Lung (tissue), 12 donors: ENCODE results near the gene SPNS2. TPM values are rescaled to one million over a fixed set of nuclear protein-coding genes. Genes with fewer than 3 reads are reported as not detected.

Experiments used
- ATAC-seq: fragments of 200-7000 bp; cut with Tn5 transposase; one replicate; pipeline ENCODE4 v1.9.1; 2020; ENCODE audit warnings: moderate number of reproducible peaks; ENCODE audit not compliant: insufficient read depth, low FRiP score
- DNase-seq, 3 donors: peaks; one replicate each; pipeline ENCODE4 v3.0.0-alpha.2; 2013 to 2017
- H3K27ac ChIP-seq, 2 donors: one replicate each; pipeline ENCODE4 v1.5.1; 2013; ENCODE audit warnings: mild to moderate bottlenecking in 2 of 2, moderate library complexity in 2 of 2, control low read depth in 1 of 2, inconsistent platforms in 1 of 2, low read depth in 1 of 2, low read length in 1 of 2
- H3K27me3 ChIP-seq, 3 donors: one replicate each; pipeline ENCODE4 v1.5.1; 2013; ENCODE audit warnings: low read length in 2 of 3; ENCODE audit not compliant: control insufficient read depth in 3 of 3, insufficient read depth in 3 of 3
- H3K36me3 ChIP-seq, 4 donors: one replicate each; pipeline ENCODE4 v1.5.1; 2013; ENCODE audit warnings: low read length in 4 of 4, mild to moderate bottlenecking in 1 of 4, moderate library complexity in 1 of 4; ENCODE audit not compliant: control insufficient read depth in 4 of 4, insufficient read depth in 4 of 4
- H3K4me1 ChIP-seq, 5 donors: one replicate each; pipeline ENCODE4 v1.5.1; 2013; ENCODE audit warnings: low read length in 5 of 5, mild to moderate bottlenecking in 2 of 5, moderate library complexity in 1 of 5; ENCODE audit not compliant: control insufficient read depth in 5 of 5, insufficient read depth in 5 of 5
- H3K4me3 ChIP-seq: one replicate; pipeline ENCODE4 v1.5.1; 2013; ENCODE audit warnings: mild to moderate bottlenecking, control low read depth, moderate library complexity
- H3K9ac ChIP-seq, 2 donors: one replicate each; pipeline ENCODE4 v1.5.1; 2013; ENCODE audit warnings: low read length in 2 of 2, control low read depth in 1 of 2; ENCODE audit not compliant: insufficient read depth in 1 of 2
- H3K9me3 ChIP-seq, 4 donors: one replicate each; pipeline ENCODE4 v1.5.1; 2013; ENCODE audit warnings: low read length in 3 of 4, mild to moderate bottlenecking in 1 of 4, moderate library complexity in 1 of 4; ENCODE audit not compliant: control insufficient read depth in 4 of 4, insufficient read depth in 3 of 4
- CTCF ChIP-seq: IDR thresholded peaks from 2 replicates; pipeline ENCODE4 v1.5.1; 2012; ENCODE audit warnings: mild to moderate bottlenecking; ENCODE audit errors: control extremely low read depth, extremely low read depth
- WGBS, 2 donors: extraction: QIAGEN DNeasy Blood & Tissue Kit; methylation state at CpG; one replicate each; pipeline ENCODE4 v1.1.7; 2013; 5-methylcytosine and 5-hydroxymethylcytosine counted together
- polyA plus RNA-seq, 2 donors: library from polyadenylated mRNA; stranded (reverse); fragments of 200-250 nt; gene quantifications; one replicate each; pipeline ENCODE4 v1.2.1, GENCODE V29; 2013
- total RNA-seq, 2 donors: library from RNA; depleted of rRNA in 1 of 2; stranded (reverse); fragments of >200 nt in 1 of 2; gene quantifications; one replicate each; pipeline ENCODE4 v1.2.1, GENCODE V29; 2014 to 2021
- donor health status: control.
- donor health status: control.
- donor health status: Bipolar disorder and iron deficiency.
- donor health status: healthy.
- donor health status: DM: yes; HTN: yes; CAD: no.

Gene SPNS2
- total and polyA plus RNA-seq, 4 donors = 26.8 to 60.1 (median 42.5) TPM

GRCh38 chr17:4542726-4543191, 44.1 kb downstream of the SPNS2 start:
- Histone ChIP-seq H3K9me3 (no peaks in the 10 kb centered on the region), H3K27ac (no peak overlapping the region), H3K27me3 (no peaks in the 10 kb centered on the region), H3K4me3 (no peak overlapping the region), H3K36me3 (peaks cover 8 to 91% (median 22%) of the 10 kb centered on the region in 4 donors), H3K9ac (no peak overlapping the region), H3K4me1 (peaks cover 0 to 4% (median 0%) of the 10 kb centered on the region in 5 donors)
- no peak for TF ChIP-seq CTCF
- no peak for DNase-seq
- ATAC-seq = no peak
- WGBS, 2 donors = 89% methylated on average over 19 of the region's 19 CpGs

DNA sequence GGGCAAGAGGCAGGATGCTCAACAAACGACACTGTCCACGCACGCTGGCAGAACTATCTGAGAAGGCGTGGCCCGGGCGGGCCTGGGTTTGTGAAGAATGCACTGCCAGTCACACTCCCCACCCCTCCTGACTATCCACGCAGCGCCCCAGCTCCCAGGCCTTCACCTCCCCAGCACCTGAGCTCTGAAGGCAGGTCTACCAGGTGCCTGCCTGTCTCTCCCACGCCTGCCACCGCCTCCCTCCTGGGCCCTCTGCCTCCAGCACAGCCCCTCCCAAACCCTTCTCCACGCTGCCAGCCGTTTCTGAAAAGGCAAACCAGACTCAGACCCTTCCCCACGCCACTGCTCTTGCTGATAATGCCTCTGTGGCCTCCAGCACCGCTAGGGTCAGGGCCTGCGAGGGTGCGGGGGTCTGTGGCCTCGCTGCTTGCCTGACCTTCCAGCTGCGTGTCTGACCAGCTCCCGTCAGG, 44.9 kb downstream of the SPNS2 start:
- Histone ChIP-seq H3K4me1 (peaks cover 0 to 4% (median 0%) of the 10 kb centered on the region in 5 donors), H3K36me3 (peaks cover 8 to 91% (median 24%) of the 10 kb centered on the region in 4 donors), H3K4me3 (no peak overlapping the region), H3K27ac (no peak overlapping the region), H3K9me3 (no peaks in the 10 kb centered on the region), H3K27me3 (no peaks in the 10 kb centered on the region), H3K9ac (no peak overlapping the region)
- WGBS, 2 donors = 82 to 84% methylated on average over 19 of the region's 19 CpGs
- DNase-seq (no peak), ATAC-seq (no peak)
- no peak for TF ChIP-seq CTCF

DNA sequence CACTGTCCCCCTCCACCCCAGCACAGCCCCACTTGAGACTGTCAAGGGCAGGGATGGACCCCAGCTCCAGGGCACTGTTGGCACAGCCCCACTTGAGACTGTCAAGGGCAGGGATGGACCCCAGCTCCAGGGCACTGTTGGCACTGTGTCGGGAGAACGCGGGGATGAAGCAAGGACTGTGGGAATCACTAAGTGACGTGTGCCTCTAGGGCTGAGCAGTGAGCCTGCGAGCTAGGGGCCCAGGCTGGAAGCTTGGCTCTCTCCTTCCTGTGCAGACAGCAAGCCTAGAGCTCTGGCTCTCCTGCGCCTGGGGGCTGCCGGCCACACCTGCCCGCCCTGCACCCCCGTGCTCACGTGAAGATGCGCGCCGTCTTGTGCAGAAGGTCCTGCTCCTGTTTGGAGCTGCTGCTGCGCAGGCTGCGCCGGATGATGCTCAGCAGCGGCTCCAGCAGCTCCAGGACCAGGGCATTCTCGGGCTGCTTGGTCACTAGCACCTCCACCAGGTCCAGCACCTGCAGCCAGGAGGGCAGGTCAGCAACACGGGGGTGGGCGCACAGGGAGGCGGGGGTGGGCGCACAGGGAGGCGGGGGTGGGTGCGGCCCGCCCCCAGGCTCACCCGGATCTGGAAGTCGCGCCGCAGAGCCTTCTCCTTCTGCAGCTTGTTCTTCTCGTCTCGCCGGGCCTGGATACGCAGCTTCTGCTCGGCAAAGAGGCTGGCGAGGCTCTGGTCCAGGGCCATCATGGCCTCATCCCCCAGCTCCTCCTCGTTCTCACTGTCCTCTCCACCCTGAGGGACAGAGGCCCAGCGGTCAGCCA, 45.7 kb downstream of the SPNS2 start:
- 92 to 95% methylated on average over 26 to 37 of the region's 37 CpGs for WGBS, 2 donors
- DNase-seq = no peak

More for the DNA sequence above, 45.7 kb downstream of the SPNS2 start:
- Histone ChIP-seq H3K27ac (no peak overlapping the region), H3K9me3 (no peaks in the 10 kb centered on the region), H3K9ac (no peak overlapping the region), H3K36me3 (peaks cover 6 to 92% (median 25%) of the 10 kb centered on the region in 4 donors), H3K27me3 (no peaks in the 10 kb centered on the region), H3K4me3 (no peak overlapping the region), H3K4me1 (peaks cover 0 to 4% (median 0%) of the 10 kb centered on the region in 5 donors)
- no peak for TF ChIP-seq CTCF
- ATAC-seq = no peak
